Kidney capillary endothelial cell (primary cell): ENCODE data around the gene MYCBPAP.
A peak's percentile ranks its signal among the peaks of the same experiment; 100 is the strongest.

ENCODE experiments used
- DNase-seq: peaks from one replicate; pipeline ENCODE4 v3.0.0-alpha.2; 2018; ENCODE audit warnings: low spot score

Gene MYCBPAP

GRCh38 chr17:50491505-50491904 lies 16.7 kb upstream of the MYCBPAP start:
- DNase-seq, result no peak

- DNase-seq, result no peak
These were observed 16.0 kb upstream of the MYCBPAP start for GRCh38 chr17:50492214-50492613.

- DNase-seq, result no peak
These were observed 14.5 kb upstream of the MYCBPAP start for GRCh38 chr17:50493744-50494143.

GRCh38 chr17:50495217-50495823 lies 12.9 kb upstream of the MYCBPAP start:
- no peak for DNase-seq

- no peak for DNase-seq
These were observed 12.3 kb upstream of the MYCBPAP start for GRCh38 chr17:50495918-50496317.

- no peak for DNase-seq
These were observed 10.0 kb upstream of the MYCBPAP start for GRCh38 chr17:50498021-50498874.

GRCh38 chr17:50499270-50499669 lies 9.0 kb upstream of the MYCBPAP start:
- no peak for DNase-seq

GRCh38 chr17:50499721-50500120 lies 8.5 kb upstream of the MYCBPAP start:
- DNase-seq, result no peak

- no peak for DNase-seq
These were observed 7.2 kb upstream of the MYCBPAP start for GRCh38 chr17:50501054-50501453.

- DNase-seq, result no peak
These were observed 5.8 kb upstream of the MYCBPAP start for GRCh38 chr17:50502301-50502990.

- no peak for DNase-seq
These were observed 2.6 kb upstream of the MYCBPAP start for GRCh38 chr17:50505591-50506130.

- DNase-seq, result no peak
These were observed 1.9 kb upstream of the MYCBPAP start for GRCh38 chr17:50506298-50506697.

- DNase-seq, result no peak
These were observed 578 bp downstream of the MYCBPAP start for GRCh38 chr17:50508573-50509460.

- no peak for DNase-seq
These were observed 2.8 kb downstream of the MYCBPAP start for GRCh38 chr17:50511058-50511457.

- no peak for DNase-seq
These were observed 5.3 kb downstream of the MYCBPAP start for GRCh38 chr17:50513495-50513894.

- no peak for DNase-seq
These were observed 6.1 kb downstream of the MYCBPAP start for GRCh38 chr17:50514388-50514787.

GRCh38 chr17:50514936-50515702 lies 6.9 kb downstream of the MYCBPAP start:
- DNase-seq, result no peak

- peak; percentile 48 for DNase-seq
These were observed 8.8 kb downstream of the MYCBPAP start for GRCh38 chr17:50517011-50517410.

GRCh38 chr17:50517504-50518383 lies 9.5 kb downstream of the MYCBPAP start:
- DNase-seq, result no peak
